HCT116 (cell line): Measurements from ENCODE around the gene RAD18. TPM values are rescaled to one million over a fixed set of nuclear protein-coding genes. Genes with fewer than 3 reads are reported as not detected.

Experiments used
- ATAC-seq: fragments of 200-7000 bp; cut with Tn5 transposase; 2 replicates; pipeline ENCODE4 v1.9.1; 2020; ENCODE audit warnings: mild to moderate bottlenecking, moderate library complexity
- BruUV-seq: library from RNA; stranded (reverse); fragments of 400-500 nt; replicated peaks from 2 replicates; lab custom pipeline; 2021; lab: Mats Ljungman, UMichigan
- CTCF ChIA-PET: fragments of 300-600 bp; sonication (Branson Sonifier 250); formaldehyde crosslinking; loops from one replicate; lab custom pipeline; 2021; ENCODE audit warnings: antibody characterized with exemption; lab: Charles Lee
- POLR2A ChIA-PET: fragments of 300-600, 350-600 bp; sonication (Branson Sonifier 250); formaldehyde crosslinking; loops from one replicate; lab custom pipeline; 2021; ENCODE audit warnings: antibody characterized with exemption; lab: Charles Lee
- RAD21 ChIA-PET, 2 experiments: fragments of 300-600 bp; sonication (Branson Sonifier 250); formaldehyde crosslinking; loops; one replicate each; lab custom pipeline; 2023; ENCODE audit warnings: low total read pairs in 2 of 2; ENCODE audit not compliant: uncharacterized antibody in 2 of 2, unreplicated experiment in 2 of 2, low non-redundant PET in 1 of 2; lab: Charles Lee
- DNase-seq: peaks from one replicate; pipeline ENCODE4 v3.0.0-alpha.2; 2010; ENCODE audit warnings: low read depth, low spot score
- H2AFZ ChIP-seq: fragments of 200-600 bp; shearing (Covaris generic), sonication (generic); 2 replicates; pipeline ENCODE4 v1.6.1; 2017; ENCODE audit warnings: low read depth, mixed run types, mixed read lengths, antibody characterized with exemption, low read length; ENCODE audit not compliant: poor library complexity, severe bottlenecking
- H3K27ac ChIP-seq: 2 replicates; pipeline ENCODE4 v1.5.1; 2012; ENCODE audit warnings: low read depth, low read length
- H3K27me3 ChIP-seq: fragments of 200-600 bp; sonication (generic); 2 replicates; pipeline ENCODE4 v1.6.1; 2016; ENCODE audit warnings: mixed run types, low read length, mixed read lengths; ENCODE audit not compliant: insufficient read depth
- H3K36me3 ChIP-seq, 2 experiments: fragments of 200-500 bp in 1 of 2; fragments of 200-600 bp in 1 of 2; sonication (Bioruptor generic) in 1 of 2; sonication (generic) in 1 of 2; 2 replicates each; pipeline versions ENCODE4 v1.5.1 to v1.6.1; 2014 to 2016; ENCODE audit warnings: low read length in 2 of 2, inconsistent platforms in 1 of 2, mixed read lengths in 1 of 2, mixed run types in 1 of 2; ENCODE audit not compliant: insufficient read depth in 2 of 2, control insufficient read depth in 1 of 2
- H3K4me1 ChIP-seq, 2 experiments: fragments of 200-600 bp in 1 of 2; sonication (generic) in 1 of 2; 2 replicates each; pipeline versions ENCODE4 v1.5.1 to v1.6.1; 2012 to 2017; ENCODE audit warnings: low read length in 2 of 2, inconsistent platforms in 1 of 2, mild to moderate bottlenecking in 1 of 2, mixed read lengths in 1 of 2, mixed run types in 1 of 2, moderate library complexity in 1 of 2; ENCODE audit not compliant: insufficient read depth in 2 of 2, control insufficient read depth in 1 of 2
- H3K4me2 ChIP-seq: fragments of 200-600 bp; sonication (generic); 2 replicates; pipeline ENCODE4 v1.6.1; 2017; ENCODE audit warnings: mixed run types, low read length, mixed read lengths
- H3K4me3 ChIP-seq, 2 experiments: fragments of 200-600 bp in 1 of 2; sonication (generic) in 1 of 2; replicated peaks in 1 of 2; 2 replicates each; pipeline ENCODE4 v1.5.1; 2011 to 2016; ENCODE audit warnings: low read length in 2 of 2, control low read depth in 1 of 2, low read depth in 1 of 2, mild to moderate bottlenecking in 1 of 2, mixed read lengths in 1 of 2, mixed run types in 1 of 2
- H3K79me2 ChIP-seq: fragments of 200-600 bp; sonication (generic); 2 replicates; pipeline ENCODE4 v1.6.1; 2017; ENCODE audit warnings: mild to moderate bottlenecking, mixed run types, low read length, moderate library complexity, mixed read lengths; ENCODE audit not compliant: insufficient read depth
- H3K9ac ChIP-seq: fragments of 200-600 bp; sonication (generic); 2 replicates; pipeline ENCODE4 v1.6.1; 2016; ENCODE audit warnings: low read length, mixed read lengths
- H3K9me2 ChIP-seq: fragments of 200-600 bp; sonication (generic), shearing (Covaris generic); 2 replicates; pipeline ENCODE4 v1.6.1; 2017; ENCODE audit warnings: mixed run types, mild to moderate bottlenecking, moderate library complexity; ENCODE audit not compliant: insufficient read depth
- H3K9me3 ChIP-seq, 2 experiments: fragments of 200-500 bp in 1 of 2; fragments of 200-600 bp in 1 of 2; sonication (Bioruptor generic) in 1 of 2; sonication (generic) in 1 of 2; 2 replicates each; pipeline ENCODE4 v1.6.1; 2014 to 2017; ENCODE audit warnings: low read length in 2 of 2, mixed read lengths in 2 of 2, inconsistent platforms in 1 of 2, low read depth in 1 of 2, mild to moderate bottlenecking in 1 of 2, mixed run types in 1 of 2, moderate library complexity in 1 of 2; ENCODE audit not compliant: control insufficient read depth in 1 of 2, insufficient read depth in 1 of 2
- H4K20me1 ChIP-seq: fragments of 200-600 bp; sonication (generic), shearing (Covaris generic); 2 replicates; pipeline ENCODE4 v1.6.1; 2017; ENCODE audit warnings: mixed run types, mild to moderate bottlenecking, moderate library complexity; ENCODE audit not compliant: insufficient read depth
- CBX3 ChIP-seq: IDR thresholded peaks from 2 replicates; pipeline ENCODE4 v1.6.1; 2012; ENCODE audit warnings: low read depth
- CTCF ChIP-seq, 3 experiments: fragments of 200-600 bp in 1 of 3; sonication (generic) in 1 of 3; IDR thresholded peaks in 2 of 3; conservative IDR thresholded peaks in 1 of 3; 2 replicates each; pipeline ENCODE4 v1.5.1; 2012 to 2017; ENCODE audit warnings: low read depth in 2 of 3, low read length in 2 of 3, antibody characterized with exemption in 1 of 3, borderline replicate concordance in 1 of 3, control low read depth in 1 of 3, mild to moderate bottlenecking in 1 of 3, mixed read lengths in 1 of 3, mixed run types in 1 of 3, moderate library complexity in 1 of 3; ENCODE audit not compliant: insufficient read depth in 1 of 3
- EGR1 ChIP-seq: IDR thresholded peaks from 2 replicates; pipeline ENCODE4 v1.6.1; 2012; ENCODE audit warnings: low read depth
- ELF1 ChIP-seq: IDR thresholded peaks from 2 replicates; pipeline ENCODE4 v1.6.1; 2012; ENCODE audit warnings: low read depth, borderline replicate concordance
- EZH2 ChIP-seq: fragments of 200-600 bp; sonication (generic); IDR thresholded peaks from 2 replicates; pipeline ENCODE4 v1.6.1; 2017; ENCODE audit warnings: antibody characterized with exemption, mixed run types
- EZH2phosphoT487 ChIP-seq: fragments of 200-600 bp; IDR thresholded peaks from 2 replicates; pipeline ENCODE4 v1.6.1; 2018; ENCODE audit warnings: antibody characterized with exemption, borderline replicate concordance
- FOSL1 ChIP-seq: IDR thresholded peaks from 2 replicates; pipeline ENCODE4 v1.6.1; 2012; ENCODE audit warnings: low read depth
- JUND ChIP-seq: IDR thresholded peaks from 2 replicates; pipeline ENCODE4 v1.6.1; 2012
- POLR2A ChIP-seq: IDR thresholded peaks from 2 replicates; pipeline ENCODE4 v1.7.0; 2011; ENCODE audit warnings: borderline replicate concordance; ENCODE audit not compliant: insufficient read depth, insufficient read length; ENCODE audit errors: extremely low read depth
- RAD21 ChIP-seq: IDR thresholded peaks from 2 replicates; pipeline ENCODE4 v1.6.1; 2012; ENCODE audit warnings: low read depth, mild to moderate bottlenecking
- SP1 ChIP-seq: IDR thresholded peaks from 2 replicates; pipeline ENCODE4 v1.6.1; 2012; ENCODE audit warnings: low read depth
- SRF ChIP-seq: IDR thresholded peaks from 2 replicates; pipeline ENCODE4 v1.6.1; 2012; ENCODE audit warnings: low read depth
- TCF7L2 ChIP-seq: IDR thresholded peaks from 2 replicates; pipeline ENCODE4 v1.7.0; 2011; ENCODE audit warnings: borderline replicate concordance, inconsistent platforms; ENCODE audit not compliant: insufficient read depth, insufficient read length; ENCODE audit errors: extremely low read depth
- ZNF274 ChIP-seq: fragments of 200-500 bp; sonication (Bioruptor generic); IDR thresholded peaks from 2 replicates; pipeline ENCODE4 v1.6.1; 2014; ENCODE audit warnings: mild to moderate bottlenecking, low read depth, low read length, inconsistent platforms
- intact Hi-C: fragments of 100-400 bp; cut with micrococcal nuclease; formaldehyde crosslinking; loops from 2 replicates; pipeline ENCODE4 v1.10.0; 2022
- total RNA-seq: library from RNA; stranded (reverse); gene quantifications from one replicate; pipeline ENCODE4 v1.2.1, GENCODE V29; 2021; ENCODE audit not compliant: unreplicated experiment
- TF ChIP-seq, protein P1 (sequence below): IDR thresholded peaks from 2 replicates; pipeline ENCODE4 v1.6.1; 2012
- TF ChIP-seq, protein P2 (sequence below): IDR thresholded peaks from 2 replicates; pipeline ENCODE4 v1.6.1; 2012
- TF ChIP-seq, protein P3 (sequence below): IDR thresholded peaks from 2 replicates; pipeline ENCODE4 v1.6.1; 2011; ENCODE audit warnings: mild to moderate bottlenecking, low read length, moderate library complexity; ENCODE audit not compliant: insufficient replicate concordance; ENCODE audit errors: extremely low read depth
- TF ChIP-seq, protein P4 (sequence below): IDR thresholded peaks from 2 replicates; pipeline ENCODE4 v1.6.1; 2012; ENCODE audit warnings: low read depth

The RAD18 gene
- total RNA-seq, 1 experiment from 2014 or later, result 28.7 TPM

- Histone ChIP-seq H3K9me3 (peaks cover 0 to 4% of the 10 kb centered on the region in 2 experiments; a peak in 1 of 4 replicates), H3K4me3 (no peak overlapping the region), H3K9me2 (no peaks in the 10 kb centered on the region; the same call in 1 of the 2 replicates), H3K9ac (no peak overlapping the region), H4K20me1 (no peaks in the 10 kb centered on the region), H3K4me2 (no peak overlapping the region), H3K36me3 (no peaks in the 10 kb centered on the region), H3K27ac (no peak overlapping the region), H2AFZ (no peak overlapping the region), H3K79me2 (no peaks in the 10 kb centered on the region), H3K27me3 (peaks cover 16% of the 10 kb centered on the region), H3K4me1 (peaks cover 0 to 4% of the 10 kb centered on the region in 2 experiments; a peak in 1 of 4 replicates)
- ChIA-PET RAD21 (no interaction called here), CTCF (interaction anchor here (1.0 to 1.3 kb wide), 2 partner anchors 13 to 276 kb away, joined by 3 read pairs; no protein-coding TSS in a partner anchor), POLR2A (no interaction called here)
- BruUV-seq, result no TSS peak
- intact Hi-C loops, result no loop called here
- no peak for ATAC-seq
- no peak for DNase-seq
- TF ChIP-seq, protein P1, sequence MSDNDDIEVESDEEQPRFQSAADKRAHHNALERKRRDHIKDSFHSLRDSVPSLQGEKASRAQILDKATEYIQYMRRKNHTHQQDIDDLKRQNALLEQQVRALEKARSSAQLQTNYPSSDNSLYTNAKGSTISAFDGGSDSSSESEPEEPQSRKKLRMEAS, result no peak
- TF ChIP-seq POLR2A (no peak), CTCF (IDR thresholded peaks at IDR 0.05 in 2 of 3, conservative IDR thresholded peaks at IDR 0.05 in 1 of 3; ENCODE audit: borderline replicate concordance in 1 of 3, insufficient read depth in 1 of 3, low read depth in 2 of 3, low read length in 2 of 3) (no peak), FOSL1 (no peak), EZH2phosphoT487 (no peak), JUND (no peak), SRF (no peak), CBX3 (no peak), EGR1 (no peak), RAD21 (no peak), ZNF274 (no peak), ELF1 (no peak), TCF7L2 (no peak), EZH2 (no peak), SP1 (no peak)
- TF ChIP-seq, protein P2, sequence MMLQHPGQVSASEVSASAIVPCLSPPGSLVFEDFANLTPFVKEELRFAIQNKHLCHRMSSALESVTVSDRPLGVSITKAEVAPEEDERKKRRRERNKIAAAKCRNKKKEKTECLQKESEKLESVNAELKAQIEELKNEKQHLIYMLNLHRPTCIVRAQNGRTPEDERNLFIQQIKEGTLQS, result no peak
- TF ChIP-seq, protein P3, sequence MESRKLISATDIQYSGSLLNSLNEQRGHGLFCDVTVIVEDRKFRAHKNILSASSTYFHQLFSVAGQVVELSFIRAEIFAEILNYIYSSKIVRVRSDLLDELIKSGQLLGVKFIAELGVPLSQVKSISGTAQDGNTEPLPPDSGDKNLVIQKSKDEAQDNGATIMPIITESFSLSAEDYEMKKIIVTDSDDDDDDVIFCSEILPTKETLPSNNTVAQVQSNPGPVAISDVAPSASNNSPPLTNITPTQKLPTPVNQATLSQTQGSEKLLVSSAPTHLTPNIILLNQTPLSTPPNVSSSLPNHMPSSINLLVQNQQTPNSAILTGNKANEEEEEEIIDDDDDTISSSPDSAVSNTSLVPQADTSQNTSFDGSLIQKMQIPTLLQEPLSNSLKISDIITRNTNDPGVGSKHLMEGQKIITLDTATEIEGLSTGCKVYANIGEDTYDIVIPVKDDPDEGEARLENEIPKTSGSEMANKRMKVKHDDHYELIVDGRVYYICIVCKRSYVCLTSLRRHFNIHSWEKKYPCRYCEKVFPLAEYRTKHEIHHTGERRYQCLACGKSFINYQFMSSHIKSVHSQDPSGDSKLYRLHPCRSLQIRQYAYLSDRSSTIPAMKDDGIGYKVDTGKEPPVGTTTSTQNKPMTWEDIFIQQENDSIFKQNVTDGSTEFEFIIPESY, result no peak
- TF ChIP-seq, protein P4, sequence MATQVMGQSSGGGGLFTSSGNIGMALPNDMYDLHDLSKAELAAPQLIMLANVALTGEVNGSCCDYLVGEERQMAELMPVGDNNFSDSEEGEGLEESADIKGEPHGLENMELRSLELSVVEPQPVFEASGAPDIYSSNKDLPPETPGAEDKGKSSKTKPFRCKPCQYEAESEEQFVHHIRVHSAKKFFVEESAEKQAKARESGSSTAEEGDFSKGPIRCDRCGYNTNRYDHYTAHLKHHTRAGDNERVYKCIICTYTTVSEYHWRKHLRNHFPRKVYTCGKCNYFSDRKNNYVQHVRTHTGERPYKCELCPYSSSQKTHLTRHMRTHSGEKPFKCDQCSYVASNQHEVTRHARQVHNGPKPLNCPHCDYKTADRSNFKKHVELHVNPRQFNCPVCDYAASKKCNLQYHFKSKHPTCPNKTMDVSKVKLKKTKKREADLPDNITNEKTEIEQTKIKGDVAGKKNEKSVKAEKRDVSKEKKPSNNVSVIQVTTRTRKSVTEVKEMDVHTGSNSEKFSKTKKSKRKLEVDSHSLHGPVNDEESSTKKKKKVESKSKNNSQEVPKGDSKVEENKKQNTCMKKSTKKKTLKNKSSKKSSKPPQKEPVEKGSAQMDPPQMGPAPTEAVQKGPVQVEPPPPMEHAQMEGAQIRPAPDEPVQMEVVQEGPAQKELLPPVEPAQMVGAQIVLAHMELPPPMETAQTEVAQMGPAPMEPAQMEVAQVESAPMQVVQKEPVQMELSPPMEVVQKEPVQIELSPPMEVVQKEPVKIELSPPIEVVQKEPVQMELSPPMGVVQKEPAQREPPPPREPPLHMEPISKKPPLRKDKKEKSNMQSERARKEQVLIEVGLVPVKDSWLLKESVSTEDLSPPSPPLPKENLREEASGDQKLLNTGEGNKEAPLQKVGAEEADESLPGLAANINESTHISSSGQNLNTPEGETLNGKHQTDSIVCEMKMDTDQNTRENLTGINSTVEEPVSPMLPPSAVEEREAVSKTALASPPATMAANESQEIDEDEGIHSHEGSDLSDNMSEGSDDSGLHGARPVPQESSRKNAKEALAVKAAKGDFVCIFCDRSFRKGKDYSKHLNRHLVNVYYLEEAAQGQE, result no peak
Measured at GRCh38 chr3:8975081-8976020, 12.1 kb upstream of the RAD18 start.
